Stimulated activated CD4-positive, alpha-beta T cell treated with anti-CD3 and anti-CD28 coated beads, Interleukin-12 subunit alpha, Interleukin-12 subunit beta, amount 100 ng/mL, for 4 hours (primary cell): ENCODE data around the gene RNF141.
A peak's percentile ranks its signal among the peaks of the same experiment; 100 is the strongest.

Experiments
- DNase-seq: peaks from one replicate; pipeline ENCODE4 v3.0.0-alpha.2; 2020

Gene RNF141

DNA sequence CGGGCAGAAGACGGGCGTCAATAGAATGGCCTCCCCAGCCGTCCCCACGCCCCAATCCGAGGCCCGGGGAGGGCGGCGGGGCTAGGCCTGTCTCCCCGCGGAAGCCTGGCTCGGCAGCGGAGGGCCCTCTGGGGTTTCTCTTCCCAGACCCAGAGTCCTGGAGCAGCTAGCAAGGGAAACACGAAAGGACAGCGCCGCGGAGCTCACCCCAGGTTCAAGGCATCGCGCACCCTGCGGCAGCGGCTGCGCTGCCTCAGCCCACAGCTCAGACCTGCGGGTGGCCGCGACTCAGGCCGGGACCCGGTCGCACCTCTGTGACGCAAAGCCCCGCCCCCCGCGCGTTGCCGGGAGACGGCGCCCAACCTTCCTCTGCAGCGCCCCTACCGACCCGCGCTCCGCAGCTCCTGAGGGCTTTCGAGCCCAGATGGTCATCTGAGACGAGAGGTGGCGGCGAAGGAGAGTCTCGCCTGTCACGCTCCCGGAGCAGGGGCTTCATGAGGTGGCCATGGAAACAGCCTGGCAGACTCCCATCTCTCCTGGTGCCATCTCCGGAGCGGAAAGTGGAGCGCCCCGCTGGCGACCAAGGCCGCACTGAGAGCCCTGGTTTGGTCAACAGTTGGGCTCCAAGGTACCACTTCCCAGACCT is at the start of gene RNF141:
TSS of gene RNF141 (minus strand) at position 273 of the 646 bp plus-strand sequence. CDS start 7,029 bp downstream, outside the sequence.
- DNase-seq = peak; percentile 98

- no peak for DNase-seq
Observed at GRCh38 chr11:10590218-10590915, 49.4 kb upstream of the RNF141 start.

DNA sequence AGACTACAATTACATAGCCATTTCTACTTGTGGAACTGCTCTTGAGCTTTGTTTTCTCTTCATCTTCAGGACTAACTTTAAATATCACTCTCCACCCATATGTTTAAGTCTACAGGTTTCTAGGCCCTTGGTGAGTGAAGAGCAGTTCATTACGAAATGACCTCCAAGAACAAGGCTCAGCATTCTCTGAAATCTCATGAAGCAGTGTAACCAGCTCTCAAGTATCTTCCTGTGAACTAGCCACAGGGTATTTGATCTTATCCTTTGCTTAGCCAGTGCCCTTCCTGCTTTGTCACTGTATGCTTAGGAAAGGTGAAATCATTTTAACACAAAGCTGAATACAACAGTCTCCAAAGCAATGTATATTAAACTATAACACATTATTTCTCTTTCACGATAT is 47.9 kb upstream of the RNF141 start:
- DNase-seq = no peak

DNA sequence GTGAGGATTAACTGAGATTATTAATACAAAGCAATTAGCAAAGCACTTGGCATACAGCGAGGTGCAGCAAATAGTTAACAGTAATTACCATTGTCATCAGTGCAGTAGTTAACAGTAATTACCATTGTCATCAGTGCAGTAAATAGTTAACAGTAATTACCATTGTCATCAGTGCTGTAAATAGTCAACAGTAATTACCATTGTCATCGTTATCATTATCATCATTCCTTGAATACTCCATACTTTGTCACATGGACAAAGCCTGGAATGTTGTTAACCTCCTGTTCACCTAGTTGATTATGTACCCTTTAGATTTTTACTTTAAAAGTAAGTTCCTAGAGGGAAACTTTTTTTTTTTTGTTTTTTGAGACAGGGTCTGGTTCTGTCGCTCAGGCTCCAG is 47.0 kb upstream of the RNF141 start:
- DNase-seq = no peak

DNA sequence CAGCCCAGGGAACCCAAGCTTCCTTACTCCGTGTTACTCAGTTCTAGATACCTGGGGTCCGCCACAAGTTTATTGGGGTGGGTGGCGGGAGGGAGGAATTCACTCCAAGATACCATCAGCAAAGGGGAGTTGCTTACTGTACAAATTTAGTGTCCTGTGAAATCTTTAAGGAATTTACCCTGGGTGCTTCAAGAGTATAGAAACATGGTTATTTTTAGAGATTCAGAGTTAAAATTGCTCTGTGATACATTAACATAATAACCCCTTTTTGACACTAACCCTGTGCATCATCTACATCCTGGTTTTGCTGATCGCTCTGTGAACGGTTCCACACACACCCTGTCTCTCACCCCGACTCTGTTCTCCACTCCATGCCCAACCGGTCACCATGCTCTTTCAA is 46.4 kb upstream of the RNF141 start:
- no peak for DNase-seq

- no peak for DNase-seq
Observed at GRCh38 chr11:10584071-10584501, 43.1 kb upstream of the RNF141 start.

DNA sequence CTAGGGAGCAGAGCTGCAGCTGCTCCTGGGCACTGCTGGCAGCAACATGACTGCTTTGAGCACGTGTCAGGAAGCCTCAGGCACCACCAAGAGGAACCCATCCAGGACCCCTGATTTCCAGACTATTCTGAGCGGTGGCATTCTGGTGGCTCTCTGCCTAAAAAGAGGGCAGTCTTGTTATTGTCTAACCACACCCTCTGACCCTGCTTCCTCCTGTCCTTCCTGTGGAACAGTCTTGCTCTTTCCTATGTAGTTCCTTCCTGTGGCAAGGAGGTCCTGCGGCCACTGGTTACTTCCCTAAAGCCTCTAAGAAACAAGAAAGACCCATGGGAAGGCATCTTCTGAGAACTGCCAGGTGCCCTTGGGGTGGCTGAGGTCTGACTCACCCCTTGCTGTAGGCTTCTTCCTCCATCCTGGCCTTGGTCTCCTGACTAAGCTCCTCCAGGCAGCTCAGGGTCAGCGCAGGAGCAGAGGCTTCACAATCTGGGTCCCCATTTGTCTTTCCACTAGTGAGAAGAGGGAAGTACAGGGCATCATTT is 40.6 kb upstream of the RNF141 start:
- no peak for DNase-seq

DNA sequence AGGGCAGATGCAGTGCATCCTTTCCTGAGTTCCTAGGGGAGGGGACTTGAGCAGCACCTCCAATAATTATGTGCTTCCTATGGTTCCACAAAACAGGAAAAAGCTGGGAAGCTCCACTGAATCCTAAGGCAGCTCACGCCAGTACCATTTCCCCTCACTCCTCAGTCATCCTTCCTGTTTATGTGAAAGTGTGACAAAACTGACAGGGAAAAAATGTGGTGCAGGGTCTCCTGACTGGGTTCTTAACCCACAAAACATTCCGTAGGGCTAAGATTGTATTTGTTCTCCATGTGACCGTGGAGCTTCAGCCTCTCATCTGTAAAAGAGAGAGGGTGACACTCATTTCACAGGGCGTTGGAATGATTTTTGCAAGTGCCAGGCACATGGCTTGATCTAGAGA is 39.6 kb upstream of the RNF141 start:
- no peak for DNase-seq

- no peak for DNase-seq
Observed at GRCh38 chr11:10579700-10580099, 38.7 kb upstream of the RNF141 start.

DNA sequence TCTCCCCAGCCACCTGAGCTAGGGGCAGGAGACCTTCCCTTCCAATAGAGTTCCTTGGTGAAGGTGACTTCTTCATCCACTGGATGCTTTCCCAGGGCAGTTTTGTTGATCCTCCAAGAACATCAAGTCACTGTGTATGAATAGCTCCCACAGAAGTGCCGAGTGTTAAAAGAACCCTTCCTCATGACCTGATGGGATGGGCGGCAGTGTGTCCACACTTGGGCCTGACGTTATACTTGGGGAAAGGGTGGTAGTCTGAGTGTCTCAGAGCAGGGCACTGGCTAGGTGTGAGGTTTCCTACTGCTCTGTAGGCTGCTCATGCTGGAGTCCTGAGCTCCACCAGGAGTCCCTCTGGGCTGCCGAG is 35.0 kb upstream of the RNF141 start:
- DNase-seq = no peak

DNA sequence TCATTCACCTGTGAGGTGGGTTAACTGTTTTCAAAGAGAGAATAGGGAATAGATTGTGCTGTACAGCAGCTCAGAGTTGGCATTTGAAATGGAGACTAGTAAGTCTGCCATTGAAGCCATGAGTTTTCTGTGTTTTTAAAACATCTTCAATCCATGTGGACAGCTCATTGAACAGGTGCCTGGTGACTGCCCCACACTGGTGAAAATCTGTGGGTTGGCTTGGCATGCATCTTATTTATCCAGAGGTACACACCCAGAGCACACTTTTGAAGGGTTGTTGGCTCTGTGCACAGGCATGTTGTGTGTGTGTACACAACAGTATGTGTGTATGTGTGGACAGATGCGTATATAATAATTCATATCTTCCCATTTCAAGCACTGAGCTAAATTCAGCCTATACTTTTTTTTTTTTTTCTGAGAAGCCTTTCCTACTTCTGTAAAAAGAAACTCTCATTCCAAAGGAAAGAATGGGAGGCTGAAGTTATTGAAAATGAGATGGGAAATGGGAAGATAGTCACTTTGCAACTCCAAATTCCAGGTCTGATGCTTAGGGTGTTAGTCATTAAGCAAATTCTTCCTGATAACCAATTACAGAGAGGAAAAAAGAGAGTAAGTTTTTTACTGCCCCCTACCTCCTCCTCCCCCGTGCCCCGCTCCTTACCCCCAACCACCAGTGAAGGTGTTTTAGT is 34.5 kb upstream of the RNF141 start:
- no peak for DNase-seq

- no peak for DNase-seq
Observed at GRCh38 chr11:10573556-10573955, 32.6 kb upstream of the RNF141 start.

DNA sequence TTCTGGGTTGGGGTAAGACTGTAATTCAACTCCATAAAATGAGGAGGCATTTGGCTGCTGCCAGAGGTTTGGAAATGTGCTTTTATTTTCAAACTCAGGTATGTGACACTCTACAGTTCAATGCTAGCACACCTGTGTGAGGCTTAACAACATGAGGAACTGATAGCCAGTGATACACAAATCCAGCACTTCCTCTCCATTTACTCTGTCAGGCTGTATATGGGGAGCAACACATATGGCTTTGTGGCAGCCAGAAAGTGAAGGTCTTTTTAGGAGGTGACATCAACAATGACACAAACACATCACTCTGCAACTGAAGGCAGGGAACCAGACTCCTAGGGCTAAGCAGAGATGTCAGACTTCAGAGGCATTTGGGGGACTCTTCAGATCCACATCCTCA is 32.0 kb upstream of the RNF141 start:
- DNase-seq = no peak

- no peak for DNase-seq
Observed at GRCh38 chr11:10572533-10572932, 31.5 kb upstream of the RNF141 start.

- DNase-seq = no peak
Observed at GRCh38 chr11:10568486-10568941, 27.5 kb upstream of the RNF141 start, which contains the start of gene LYVE1. Gene LYVE1, minus strand, starts transcription at chr11:10568665. Its CDS starts 133 bp downstream, at chr11:10568532.

DNA sequence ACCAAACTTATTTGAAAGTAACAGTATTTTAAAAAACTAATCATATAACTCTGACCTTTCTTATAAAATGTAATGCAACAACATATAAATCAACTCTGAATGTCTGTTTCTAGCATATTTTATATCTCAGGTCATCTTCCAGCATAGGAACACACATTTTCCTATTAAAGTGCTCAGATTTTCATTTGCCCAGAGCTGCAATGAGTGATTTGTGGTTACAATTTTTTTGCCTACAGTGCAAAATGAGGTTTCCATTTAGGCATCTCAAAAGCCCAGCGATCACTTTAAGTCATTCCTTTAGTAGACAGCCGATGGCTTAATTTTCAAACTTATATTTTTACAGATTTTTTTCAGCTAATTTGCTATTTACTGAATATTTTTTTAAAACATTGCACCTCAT is 26.5 kb upstream of the RNF141 start:
- no peak for DNase-seq

DNA sequence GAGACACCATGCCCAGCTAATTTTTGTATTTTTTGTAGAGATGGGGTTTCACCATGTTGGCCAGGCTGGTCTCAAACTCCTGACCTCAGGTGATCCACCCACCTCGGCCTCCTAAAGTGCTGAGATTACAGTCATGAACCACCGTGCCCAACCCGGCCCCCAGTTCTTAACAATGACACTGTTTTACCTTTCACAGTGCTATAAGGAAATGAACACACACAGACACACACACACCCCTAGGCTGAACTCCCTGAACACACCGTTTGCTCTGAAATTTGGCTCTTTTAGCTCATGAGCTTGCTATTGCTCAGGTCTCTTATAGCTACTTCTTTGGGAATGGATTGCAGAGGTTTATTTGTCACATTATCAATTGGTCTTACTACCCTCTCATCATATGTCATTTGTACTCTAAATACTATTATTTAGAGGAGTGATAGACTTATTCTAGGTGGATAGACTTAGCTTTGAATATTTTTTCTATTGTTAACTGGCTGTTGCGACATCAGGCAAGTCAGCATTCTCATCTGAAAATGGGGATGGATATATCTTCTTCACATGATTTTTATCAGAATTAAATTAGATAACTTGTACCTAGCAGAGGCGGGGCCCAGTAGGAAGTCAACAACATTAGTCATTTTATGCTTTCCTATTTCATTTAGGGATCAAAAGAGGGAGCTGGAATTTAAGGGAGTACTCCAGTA is 25.4 kb upstream of the RNF141 start:
- no peak for DNase-seq

- DNase-seq = no peak
Observed at GRCh38 chr11:10565493-10565892, 24.5 kb upstream of the RNF141 start.

- no peak for DNase-seq
Observed at GRCh38 chr11:10564696-10565318, 23.8 kb upstream of the RNF141 start.

GRCh38 chr11:10564030-10564429 is 23.0 kb upstream of the RNF141 start:
- no peak for DNase-seq

DNA sequence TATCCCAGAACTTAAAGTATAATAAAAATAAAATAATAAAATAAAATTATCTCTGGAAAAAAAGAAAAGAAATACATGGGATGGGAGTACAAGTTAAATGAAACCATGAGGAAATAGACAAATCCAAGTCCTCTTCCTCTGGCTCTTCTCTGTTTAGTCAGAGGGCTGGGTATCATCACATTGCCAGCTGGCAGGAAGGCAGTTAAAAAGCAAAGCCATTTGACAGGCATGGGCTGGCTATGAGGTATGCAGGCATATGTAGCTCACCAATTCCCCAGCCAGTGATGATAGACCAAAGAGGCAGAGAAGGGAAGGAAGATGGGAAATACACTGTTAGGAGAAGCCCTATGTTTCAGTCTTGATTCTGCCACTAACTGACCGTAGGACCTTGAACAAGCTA is 21.0 kb upstream of the RNF141 start:
- no peak for DNase-seq

DNA sequence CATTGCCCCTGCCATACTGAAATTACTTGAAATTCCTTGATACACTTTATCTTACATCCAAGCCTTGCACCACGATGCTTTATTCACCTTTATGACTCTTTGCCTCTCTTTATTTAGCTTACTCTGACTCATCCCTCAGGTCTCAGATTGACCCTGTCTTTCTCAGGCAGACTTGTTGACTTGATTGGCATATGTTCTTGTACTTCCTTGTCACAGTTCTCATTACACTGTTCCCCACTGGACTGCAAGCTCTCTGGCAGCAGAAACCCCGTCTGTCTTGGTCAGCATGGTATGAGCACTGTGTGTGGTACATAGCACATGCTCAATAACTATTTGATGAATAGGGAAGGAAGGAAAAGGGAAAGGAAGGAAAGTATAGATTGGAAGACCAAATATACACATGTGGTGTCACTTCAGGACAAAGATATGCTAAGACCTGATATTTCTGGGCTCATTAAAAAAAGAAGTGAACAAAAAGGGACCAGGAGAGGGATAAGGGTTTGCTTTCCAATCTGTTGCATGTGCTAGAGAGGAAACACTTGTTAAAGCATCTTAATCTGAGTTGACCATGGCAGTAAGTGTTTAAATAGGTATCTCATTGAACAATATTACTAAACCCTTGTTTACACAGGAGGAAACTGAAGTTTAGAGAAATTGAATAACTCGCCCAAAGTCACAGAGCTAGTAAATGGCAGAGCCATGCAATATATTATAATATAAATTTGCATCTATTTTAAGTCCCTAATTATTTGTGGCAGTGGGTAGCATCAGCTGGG is 20.2 kb upstream of the RNF141 start:
- DNase-seq = no peak
